Effector memory CD4-positive, alpha-beta T cell (primary cell): Measurements from ENCODE around the gene NFATC3.
"Not testable (repeated sequence)": the region's sequence is repeated elsewhere in the genome, so short reads cannot be mapped to it uniquely, and the experiment has no call there.

Experiments used
- DNase-seq, 3 donors: peaks; one replicate each; pipeline ENCODE4 v3.0.0-alpha.2; 2020
- H3K27ac ChIP-seq: 2 replicates; pipeline ENCODE4 v1.7.0; 2013; ENCODE audit warnings: mild to moderate bottlenecking, low read length, moderate library complexity; ENCODE audit not compliant: insufficient read depth, poor library complexity, severe bottlenecking
- H3K27me3 ChIP-seq: replicated peaks from 2 replicates; pipeline ENCODE4 v1.7.0; 2013; ENCODE audit warnings: mild to moderate bottlenecking, low read length; ENCODE audit not compliant: insufficient read depth, control insufficient read depth, poor library complexity, severe bottlenecking
- H3K36me3 ChIP-seq: 2 replicates; pipeline ENCODE4 v1.7.0; 2013; ENCODE audit warnings: mild to moderate bottlenecking, low read length, moderate library complexity; ENCODE audit not compliant: control insufficient read depth, insufficient read depth
- H3K4me1 ChIP-seq: 2 replicates; pipeline ENCODE4 v1.7.0; 2013; ENCODE audit warnings: low read length, mild to moderate bottlenecking; ENCODE audit not compliant: control insufficient read depth, insufficient read depth, poor library complexity, severe bottlenecking
- H3K4me3 ChIP-seq: 2 replicates; pipeline ENCODE4 v1.7.0; 2013; ENCODE audit warnings: low read length, low read depth, mild to moderate bottlenecking; ENCODE audit not compliant: insufficient read depth, poor library complexity, severe bottlenecking
- H3K9me3 ChIP-seq: 2 replicates; pipeline ENCODE4 v1.7.0; 2013; ENCODE audit warnings: mild to moderate bottlenecking, low read length, moderate library complexity; ENCODE audit not compliant: control insufficient read depth

Gene NFATC3

GRCh38 chr16:68097088-68097487, 11.9 kb downstream of the NFATC3 start:
- H3K4me3 ChIP-seq, result no peak overlapping the region
- H3K27me3 ChIP-seq, result no peaks in the 10 kb centered on the region
- H3K9me3 ChIP-seq, result no peaks in the 10 kb centered on the region
- no peak for DNase-seq
- H3K4me1 ChIP-seq, result peaks cover 33% of the 10 kb centered on the region
- peak overlapping the region; percentile 18 for H3K27ac ChIP-seq
- no peaks in the 10 kb centered on the region for H3K36me3 ChIP-seq

GRCh38 chr16:68097895-68098294, 12.7 kb downstream of the NFATC3 start:
- H3K4me3 ChIP-seq, result no peak overlapping the region
- DNase-seq, result no peak
- no peaks in the 10 kb centered on the region for H3K36me3 ChIP-seq
- H3K27me3 ChIP-seq, result no peaks in the 10 kb centered on the region
- no peak overlapping the region for H3K27ac ChIP-seq
- peaks cover 37% of the 10 kb centered on the region for H3K4me1 ChIP-seq
- no peaks in the 10 kb centered on the region for H3K9me3 ChIP-seq

DNA sequence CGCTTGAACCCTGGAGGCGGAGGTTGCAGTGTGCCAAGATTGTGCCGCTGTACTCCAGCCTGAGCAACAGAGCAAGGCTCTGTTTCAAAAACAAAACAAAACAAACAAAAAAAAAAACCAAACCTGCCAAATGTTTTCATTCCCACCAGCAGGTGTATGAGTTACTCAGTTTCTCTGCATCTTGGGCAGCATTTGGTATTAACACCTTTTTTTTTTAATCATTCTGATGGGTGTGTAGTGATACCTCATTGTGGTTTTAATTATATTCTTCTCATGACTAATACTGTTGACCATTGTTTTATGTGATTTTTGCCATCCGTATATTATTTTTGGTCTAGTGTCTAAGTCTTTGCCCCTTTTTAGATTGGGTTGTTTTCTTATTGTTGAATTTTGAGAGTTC, 15.3 kb downstream of the NFATC3 start:
- no peaks in the 10 kb centered on the region for H3K27me3 ChIP-seq
- peaks cover 22% of the 10 kb centered on the region for H3K4me1 ChIP-seq
- no peak overlapping the region for H3K4me3 ChIP-seq
- no peaks in the 10 kb centered on the region for H3K9me3 ChIP-seq
- no peak overlapping the region for H3K27ac ChIP-seq
- DNase-seq, result no peak
- no peaks in the 10 kb centered on the region for H3K36me3 ChIP-seq

DNA sequence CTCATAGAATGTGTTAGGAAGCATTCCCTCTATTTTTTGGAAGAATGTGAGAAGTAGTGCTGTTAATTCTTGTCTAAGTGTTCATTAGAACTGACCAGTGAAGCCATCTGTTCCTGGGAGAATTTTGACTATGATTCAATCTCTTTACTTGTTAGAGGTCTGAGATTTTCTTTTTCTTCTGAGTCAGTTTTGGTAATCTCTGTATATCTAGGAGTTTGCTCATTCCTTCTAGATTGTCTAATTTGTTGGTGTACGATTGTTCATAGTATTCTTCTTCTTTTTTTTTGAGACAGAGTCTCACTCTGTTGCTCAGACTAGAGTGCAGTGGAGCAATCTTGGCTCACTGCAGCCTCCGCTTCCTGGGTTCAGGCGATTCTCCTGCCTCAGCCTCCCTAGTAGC, 20.4 kb downstream of the NFATC3 start:
- no peaks in the 10 kb centered on the region for H3K36me3 ChIP-seq
- no peak overlapping the region for H3K4me3 ChIP-seq
- no peak overlapping the region for H3K27ac ChIP-seq
- DNase-seq, result no peak
- peaks cover 4% of the 10 kb centered on the region for H3K4me1 ChIP-seq
- H3K27me3 ChIP-seq, result no peaks in the 10 kb centered on the region
- H3K9me3 ChIP-seq, result no peaks in the 10 kb centered on the region

GRCh38 chr16:68107230-68107928, 22.2 kb downstream of the NFATC3 start:
- not testable (repeated sequence) for H3K27ac ChIP-seq, H3K4me3 ChIP-seq, H3K4me1 ChIP-seq, H3K36me3 ChIP-seq, H3K27me3 ChIP-seq, DNase-seq, H3K9me3 ChIP-seq

GRCh38 chr16:68109156-68109555, 24.0 kb downstream of the NFATC3 start:
- not testable (repeated sequence) for H3K36me3 ChIP-seq, H3K4me3 ChIP-seq, H3K4me1 ChIP-seq, H3K27ac ChIP-seq, H3K27me3 ChIP-seq, H3K9me3 ChIP-seq, DNase-seq

DNA sequence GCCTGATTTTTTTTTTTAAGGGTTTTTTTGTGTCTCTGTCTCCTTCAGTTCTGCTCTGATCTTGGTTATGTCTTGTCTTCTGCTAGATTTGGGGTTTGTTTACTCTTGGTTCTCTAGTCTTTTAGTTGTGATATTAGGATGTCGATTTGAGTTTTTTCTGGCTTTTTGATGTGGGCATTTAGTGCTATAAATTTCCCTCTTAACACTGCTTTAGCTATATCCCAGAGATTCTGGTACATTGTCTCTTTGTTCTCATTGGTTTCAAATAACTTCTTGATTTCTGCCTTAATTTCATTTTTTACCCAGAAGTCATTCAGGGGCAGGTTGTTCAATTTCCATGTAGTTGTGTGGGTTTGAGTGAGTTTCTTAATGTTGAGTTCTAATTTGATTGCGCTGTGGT, 25.4 kb downstream of the NFATC3 start:
- not testable (repeated sequence) for H3K9me3 ChIP-seq, H3K36me3 ChIP-seq, H3K4me3 ChIP-seq, H3K4me1 ChIP-seq, DNase-seq, H3K27me3 ChIP-seq, H3K27ac ChIP-seq

DNA sequence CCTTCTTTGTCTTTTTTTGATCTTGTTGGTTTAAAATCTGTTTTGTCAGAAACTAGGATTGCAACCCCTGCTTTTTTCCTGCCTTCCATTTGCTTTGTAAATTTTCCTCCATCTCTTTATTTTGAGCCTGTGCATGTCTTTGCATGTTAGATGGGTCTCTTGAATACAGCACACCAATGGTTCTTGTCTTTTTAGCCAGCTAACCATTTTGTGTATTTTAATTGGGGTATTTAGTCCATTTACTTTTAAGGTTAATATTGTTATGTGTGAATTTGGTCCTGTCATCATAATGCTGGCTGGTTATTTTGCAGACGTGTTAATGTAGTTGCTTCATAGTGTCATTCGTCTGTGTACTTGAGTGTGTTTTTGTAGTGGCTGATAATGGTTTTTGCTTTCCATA, 26.2 kb downstream of the NFATC3 start:
- H3K27ac ChIP-seq, result no peak overlapping the region
- no peaks in the 10 kb centered on the region for H3K36me3 ChIP-seq
- peaks cover 9% of the 10 kb centered on the region for H3K4me1 ChIP-seq
- no peak for DNase-seq
- no peaks in the 10 kb centered on the region for H3K9me3 ChIP-seq
- no peak overlapping the region for H3K4me3 ChIP-seq
- H3K27me3 ChIP-seq, result no peaks in the 10 kb centered on the region

GRCh38 chr16:68113059-68113761, 28.0 kb downstream of the NFATC3 start:
- H3K36me3 ChIP-seq, result no peaks in the 10 kb centered on the region
- H3K9me3 ChIP-seq, result no peaks in the 10 kb centered on the region
- H3K27ac ChIP-seq, result no peak overlapping the region
- no peaks in the 10 kb centered on the region for H3K27me3 ChIP-seq
- H3K4me3 ChIP-seq, result no peak overlapping the region
- peaks cover 18% of the 10 kb centered on the region for H3K4me1 ChIP-seq
- no peak for DNase-seq

GRCh38 chr16:68113765-68114240, 28.6 kb downstream of the NFATC3 start:
- Histone ChIP-seq H3K9me3 (no peaks in the 10 kb centered on the region), H3K36me3 (no peaks in the 10 kb centered on the region), H3K27me3 (no peaks in the 10 kb centered on the region), H3K4me3 (no peak overlapping the region), H3K27ac (no peak overlapping the region), H3K4me1 (peaks cover 18% of the 10 kb centered on the region)
- no peak for DNase-seq
